Neutrophil (primary cell): ENCODE measurements around the gene HIPK2.

Source experiments
- H3K27ac ChIP-seq: fragments of 200-600 bp; sonication (generic); 2 replicates; pipeline ENCODE4 v1.5.1; 2016; ENCODE audit warnings: mild to moderate bottlenecking, moderate library complexity
- H3K27me3 ChIP-seq: fragments of 200-600 bp; sonication (generic); 2 replicates; pipeline ENCODE4 v1.6.0; 2016; ENCODE audit warnings: mild to moderate bottlenecking
- H3K36me3 ChIP-seq: fragments of 200-600 bp; sonication (generic); 2 replicates; pipeline ENCODE4 v1.5.1; 2017
- H3K4me1 ChIP-seq, 2 experiments: fragments of 200-600 bp in 1 of 2; sonication (generic) in 1 of 2; 1 replicate in 1 of 2; 2 replicates in 1 of 2; pipeline versions ENCODE4 v1.5.1 to v1.6.1; 2013 to 2016; ENCODE audit warnings: low read depth in 1 of 2, low read length in 1 of 2, mild to moderate bottlenecking in 1 of 2, moderate library complexity in 1 of 2; ENCODE audit not compliant: control insufficient read depth in 1 of 2, insufficient read depth in 1 of 2
- H3K4me3 ChIP-seq, 2 experiments: fragments of 200-600 bp in 1 of 2; sonication (generic) in 1 of 2; 1 replicate in 1 of 2; 2 replicates in 1 of 2; pipeline ENCODE4 v1.5.1; 2013 to 2016; ENCODE audit warnings: low read depth in 1 of 2, low read length in 1 of 2, mild to moderate bottlenecking in 1 of 2, moderate library complexity in 1 of 2
- H3K9me3 ChIP-seq: fragments of 200-600 bp; sonication (generic); 2 replicates; pipeline ENCODE4 v1.5.1; 2016
- CTCF ChIP-seq: fragments of 200-600 bp; sonication (generic); IDR thresholded peaks from 2 replicates; pipeline ENCODE4 v1.5.1; 2016; ENCODE audit warnings: antibody characterized with exemption

The HIPK2 gene

GRCh38 chr7:139646566-139646965 lies 131.2 kb downstream of the HIPK2 start:
- Histone ChIP-seq H3K9me3 (no peaks in the 10 kb centered on the region), H3K4me3 (no peak overlapping the region), H3K36me3 (peaks cover 34% of the 10 kb centered on the region), H3K27ac (no peak overlapping the region), H3K27me3 (no peaks in the 10 kb centered on the region), H3K4me1 (peaks cover 39 to 53% of the 10 kb centered on the region in 2 experiments)
- no peak for TF ChIP-seq CTCF

GRCh38 chr7:139645572-139646523 lies 131.9 kb downstream of the HIPK2 start:
- TF ChIP-seq CTCF, result peak; percentile 81
- Histone ChIP-seq H3K27me3 (no peaks in the 10 kb centered on the region), H3K4me1 (peaks cover 39 to 55% of the 10 kb centered on the region in 2 experiments), H3K27ac (no peak overlapping the region), H3K4me3 (no peak overlapping the region), H3K36me3 (peaks cover 27% of the 10 kb centered on the region), H3K9me3 (no peaks in the 10 kb centered on the region)

- Histone ChIP-seq H3K27me3 (no peaks in the 10 kb centered on the region), H3K4me1 (peaks cover 46 to 62% of the 10 kb centered on the region in 2 experiments), H3K27ac (no peak overlapping the region), H3K4me3 (no peak overlapping the region), H3K9me3 (no peaks in the 10 kb centered on the region), H3K36me3 (peaks cover 23% of the 10 kb centered on the region)
- no peak for TF ChIP-seq CTCF
These were observed 133.7 kb downstream of the HIPK2 start for GRCh38 chr7:139643951-139644585.

GRCh38 chr7:139642283-139642682 lies 135.5 kb downstream of the HIPK2 start:
- Histone ChIP-seq H3K27me3 (no peaks in the 10 kb centered on the region), H3K27ac (no peak overlapping the region), H3K4me1 (peaks cover 30 to 46% of the 10 kb centered on the region in 2 experiments), H3K9me3 (no peaks in the 10 kb centered on the region), H3K4me3 (no peak overlapping the region), H3K36me3 (peaks cover 23% of the 10 kb centered on the region)
- no peak for TF ChIP-seq CTCF

- no peak for TF ChIP-seq CTCF
- no peaks in the 10 kb centered on the region for H3K9me3 ChIP-seq
- no peaks in the 10 kb centered on the region for H3K27me3 ChIP-seq
- H3K36me3 ChIP-seq, result peaks cover 25% of the 10 kb centered on the region
- H3K4me3 ChIP-seq, result no peak overlapping the region
- peaks cover 26 to 40% of the 10 kb centered on the region in 2 experiments for H3K4me1 ChIP-seq
- no peak overlapping the region for H3K27ac ChIP-seq
These were observed 136.3 kb downstream of the HIPK2 start for GRCh38 chr7:139641337-139641992.
